Smooth muscle cell (in vitro differentiated cells): ENCODE results near the gene KRTAP5-6. TPM values are rescaled to one million over a fixed set of nuclear protein-coding genes. Genes with fewer than 3 reads are reported as not detected.

ENCODE experiments used
- DNase-seq: peaks from one replicate; lab custom pipeline; 2025; ENCODE audit not compliant: unreplicated experiment; lab: John Stamatoyannopoulos, UW
- H2AFZ ChIP-seq: fragments of 200-600 bp; sonication (generic); 2 replicates; pipeline ENCODE4 v1.6.0; 2016; ENCODE audit warnings: antibody characterized with exemption, low read depth, mild to moderate bottlenecking
- H3F3A ChIP-seq: fragments of 200-600 bp; sonication (generic); 2 replicates; pipeline ENCODE4 v1.6.0; 2017; ENCODE audit warnings: antibody characterized with exemption, low read depth
- H3K27ac ChIP-seq: fragments of 200-600 bp; sonication (generic); 2 replicates; pipeline ENCODE4 v1.5.1; 2016; ENCODE audit warnings: low read depth, mild to moderate bottlenecking
- H3K27me3 ChIP-seq: fragments of 200-600 bp; sonication (generic); 2 replicates; pipeline ENCODE4 v1.6.1; 2016; ENCODE audit warnings: low read depth, mild to moderate bottlenecking
- H3K36me3 ChIP-seq: fragments of 200-600 bp; sonication (generic); 2 replicates; pipeline ENCODE4 v1.5.1; 2016; ENCODE audit warnings: low read depth
- H3K4me1 ChIP-seq: fragments of 200-600 bp; sonication (generic); 2 replicates; pipeline ENCODE4 v1.5.1; 2016; ENCODE audit warnings: low read depth
- H3K4me2 ChIP-seq: fragments of 200-600 bp; sonication (generic); 2 replicates; pipeline ENCODE4 v1.6.0; 2016; ENCODE audit warnings: mild to moderate bottlenecking
- H3K4me3 ChIP-seq: fragments of 200-600 bp; sonication (generic); 2 replicates; pipeline ENCODE4 v1.5.1; 2016; ENCODE audit warnings: mild to moderate bottlenecking
- H3K79me2 ChIP-seq: fragments of 200-600 bp; sonication (generic); 2 replicates; pipeline ENCODE4 v1.6.0; 2016; ENCODE audit warnings: low read depth, mild to moderate bottlenecking
- H3K9ac ChIP-seq: fragments of 200-600 bp; sonication (generic); 2 replicates; pipeline ENCODE4 v1.6.0; 2016; ENCODE audit warnings: low read depth
- H3K9me3 ChIP-seq: fragments of 200-600 bp; sonication (generic); replicated peaks from 2 replicates; pipeline ENCODE4 v1.5.1; 2016; ENCODE audit warnings: low read depth
- H4K20me1 ChIP-seq: fragments of 200-600 bp; sonication (generic); 2 replicates; pipeline ENCODE4 v1.6.0; 2016; ENCODE audit warnings: low read depth
- WGBS: methylation state at CpG from one replicate; pipeline ENCODE4 v1.1.7; 2016; ENCODE audit warnings: low lambda C conversion rate; 5-methylcytosine and 5-hydroxymethylcytosine counted together
- polyA plus RNA-seq: library from polyadenylated mRNA; unstranded; fragments of >200 nt; fragmentation: Nextera tagmentation; extraction: Ambion mirVana; gene quantifications from 2 replicates; pipeline ENCODE4 v1.2.1, GENCODE V29; 2016
- total RNA-seq: library from RNA; depleted of rRNA; stranded (reverse); fragments of >200 nt; gene quantifications from 2 replicates; pipeline ENCODE4 v1.2.3, GENCODE V29; 2014
- TF ChIP-seq, protein P1 (sequence below): fragments of 200-600 bp; sonication (generic); IDR thresholded peaks from 2 replicates; pipeline ENCODE4 v1.5.1; 2017; ENCODE audit warnings: borderline replicate concordance, mild to moderate bottlenecking, antibody characterized with exemption; ENCODE audit not compliant: insufficient read depth, poor library complexity, severe bottlenecking

KRTAP5-6 gene
- total and polyA plus RNA-seq, 2 experiments from 2014 or later: not detected

DNA sequence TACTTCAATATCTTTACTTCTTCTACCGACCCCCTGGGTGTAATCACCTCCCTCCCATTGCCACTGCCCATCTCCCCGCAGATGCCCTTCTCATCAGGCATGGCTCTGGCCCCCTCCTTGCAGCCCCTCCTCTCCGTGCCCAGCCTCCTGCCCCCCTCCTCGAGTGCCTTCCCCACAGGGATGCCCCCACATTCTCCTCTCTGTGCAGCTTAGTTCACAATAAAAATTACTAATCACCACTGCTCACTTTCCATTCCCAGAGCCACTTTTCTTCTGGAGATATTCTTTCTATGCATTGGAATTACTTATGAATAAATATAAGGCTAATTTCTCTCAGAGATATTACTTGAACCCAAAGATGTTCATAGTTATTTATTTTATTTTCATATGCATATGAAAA lies 31.3 kb downstream of the KRTAP5-6 start:
- Histone ChIP-seq H3K36me3 (no peaks in the 10 kb centered on the region), H3K27ac (no peak overlapping the region), H3K4me3 (no peak overlapping the region), H2AFZ (no peak overlapping the region), H3K27me3 (no peaks in the 10 kb centered on the region), H3K4me2 (no peak overlapping the region), H3K79me2 (no peaks in the 10 kb centered on the region), H3K9ac (no peak overlapping the region), H3K4me1 (no peaks in the 10 kb centered on the region), H3F3A (no peaks in the 10 kb centered on the region), H4K20me1 (no peaks in the 10 kb centered on the region), H3K9me3 (no peaks in the 10 kb centered on the region)
- WGBS: 74% methylated on average over 4 of the region's 4 CpGs
- TF ChIP-seq, protein P1, sequence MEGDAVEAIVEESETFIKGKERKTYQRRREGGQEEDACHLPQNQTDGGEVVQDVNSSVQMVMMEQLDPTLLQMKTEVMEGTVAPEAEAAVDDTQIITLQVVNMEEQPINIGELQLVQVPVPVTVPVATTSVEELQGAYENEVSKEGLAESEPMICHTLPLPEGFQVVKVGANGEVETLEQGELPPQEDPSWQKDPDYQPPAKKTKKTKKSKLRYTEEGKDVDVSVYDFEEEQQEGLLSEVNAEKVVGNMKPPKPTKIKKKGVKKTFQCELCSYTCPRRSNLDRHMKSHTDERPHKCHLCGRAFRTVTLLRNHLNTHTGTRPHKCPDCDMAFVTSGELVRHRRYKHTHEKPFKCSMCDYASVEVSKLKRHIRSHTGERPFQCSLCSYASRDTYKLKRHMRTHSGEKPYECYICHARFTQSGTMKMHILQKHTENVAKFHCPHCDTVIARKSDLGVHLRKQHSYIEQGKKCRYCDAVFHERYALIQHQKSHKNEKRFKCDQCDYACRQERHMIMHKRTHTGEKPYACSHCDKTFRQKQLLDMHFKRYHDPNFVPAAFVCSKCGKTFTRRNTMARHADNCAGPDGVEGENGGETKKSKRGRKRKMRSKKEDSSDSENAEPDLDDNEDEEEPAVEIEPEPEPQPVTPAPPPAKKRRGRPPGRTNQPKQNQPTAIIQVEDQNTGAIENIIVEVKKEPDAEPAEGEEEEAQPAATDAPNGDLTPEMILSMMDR: no peak
- DNase-seq: no peak

DNA sequence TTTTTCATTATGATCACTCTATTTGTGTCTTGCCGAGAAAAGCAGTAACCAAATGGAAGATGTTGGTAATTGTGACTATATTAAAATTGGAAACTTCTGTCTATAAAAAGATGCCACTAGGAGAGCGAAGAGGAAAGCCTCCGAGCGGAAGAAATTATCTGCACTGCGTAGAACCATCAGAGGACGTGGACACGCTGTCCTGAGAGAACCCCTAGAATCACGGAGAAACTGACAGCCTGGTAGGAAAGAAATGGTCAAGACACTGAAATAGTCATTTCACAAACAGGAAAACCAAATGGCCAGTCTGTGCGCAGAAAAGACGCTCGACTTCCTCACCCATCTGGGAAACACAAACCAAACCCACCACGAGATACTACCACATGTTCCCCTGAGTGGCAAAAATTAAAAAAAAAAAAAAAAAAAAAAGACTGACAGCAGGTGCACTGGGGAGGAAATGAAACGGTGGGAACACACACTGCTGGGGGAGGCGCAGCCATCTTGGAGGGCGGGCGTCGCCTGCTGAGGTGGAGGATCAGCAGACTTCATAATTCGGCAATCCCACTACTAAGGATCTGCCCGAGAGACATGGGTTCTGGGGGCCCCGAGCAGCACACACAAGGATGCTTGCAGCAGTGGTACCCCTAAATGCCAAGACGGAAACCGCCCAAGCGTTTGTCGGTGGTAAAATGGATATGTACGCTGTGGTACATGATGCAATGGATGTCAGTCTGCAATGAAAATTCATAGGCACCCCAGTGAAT lies 32.1 kb downstream of the KRTAP5-6 start:
- DNase-seq: no peak
- H3K27ac ChIP-seq: no peak overlapping the region
- no peak overlapping the region for H2AFZ ChIP-seq
- WGBS: 91% methylated on average over 25 of the region's 25 CpGs
- no peaks in the 10 kb centered on the region for H3K27me3 ChIP-seq
- H3K9ac ChIP-seq: no peak overlapping the region
- no peaks in the 10 kb centered on the region for H3F3A ChIP-seq
- no peaks in the 10 kb centered on the region for H3K4me1 ChIP-seq
- H3K4me3 ChIP-seq: no peak overlapping the region
- no peaks in the 10 kb centered on the region for H3K9me3 ChIP-seq
- H3K36me3 ChIP-seq: no peaks in the 10 kb centered on the region
- H3K4me2 ChIP-seq: no peak overlapping the region
- H3K79me2 ChIP-seq: no peaks in the 10 kb centered on the region
- H4K20me1 ChIP-seq: no peaks in the 10 kb centered on the region
- TF ChIP-seq, protein P1: no peak

DNA sequence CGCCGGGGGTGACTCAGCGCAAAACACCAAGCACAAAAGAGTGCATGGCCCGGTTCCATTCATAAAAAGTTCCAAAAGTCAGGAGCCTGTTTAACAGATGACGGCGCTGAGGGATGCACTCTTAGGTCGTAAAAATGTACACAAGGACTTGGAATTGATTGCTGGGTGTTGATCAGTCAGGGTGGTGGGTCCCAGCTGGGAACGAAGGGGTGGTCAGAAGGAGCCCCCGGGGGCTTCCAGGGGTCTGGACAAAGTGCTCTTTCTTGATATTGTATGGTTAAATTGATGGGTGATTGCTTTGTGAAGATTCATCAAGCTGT lies 32.7 kb downstream of the KRTAP5-6 start:
- Histone ChIP-seq H2AFZ (no peak overlapping the region), H3K4me3 (no peak overlapping the region), H3K79me2 (no peaks in the 10 kb centered on the region), H3K4me2 (no peak overlapping the region), H4K20me1 (no peaks in the 10 kb centered on the region), H3K4me1 (no peaks in the 10 kb centered on the region), H3K9me3 (no peaks in the 10 kb centered on the region), H3F3A (no peaks in the 10 kb centered on the region), H3K9ac (no peak overlapping the region), H3K27me3 (no peaks in the 10 kb centered on the region), H3K36me3 (no peaks in the 10 kb centered on the region), H3K27ac (no peak overlapping the region)
- no peak for DNase-seq
- 67% methylated on average over 9 of the region's 9 CpGs for WGBS
- TF ChIP-seq, protein P1: no peak

DNA sequence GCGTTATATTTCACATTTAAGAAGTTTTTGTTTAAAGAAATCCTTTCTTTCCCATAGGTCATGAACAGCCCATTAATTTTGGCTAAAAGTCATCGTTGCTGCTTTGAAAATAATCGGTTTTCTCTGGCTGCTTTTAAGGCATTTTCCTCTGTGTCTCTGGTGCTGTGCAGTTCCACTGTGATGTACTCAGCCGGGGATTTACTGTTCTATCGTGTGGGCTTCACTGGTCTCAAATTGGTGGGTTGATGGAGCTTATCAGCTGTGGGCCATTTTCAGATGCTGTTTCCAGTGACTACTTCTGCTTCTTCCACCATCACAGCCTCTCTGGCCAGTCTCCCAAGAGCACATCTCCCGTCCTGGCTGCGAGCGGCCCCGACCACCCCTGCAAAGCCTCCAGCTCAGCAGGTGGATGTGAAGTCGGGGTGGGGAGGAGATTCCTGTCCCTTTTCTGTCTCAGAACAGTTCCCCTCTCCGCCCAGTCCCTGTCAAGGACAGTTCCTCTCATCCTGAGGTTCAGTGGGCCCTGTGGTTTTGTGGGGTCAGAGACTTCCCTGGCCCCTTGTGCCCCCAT lies 33.1 kb downstream of the KRTAP5-6 start:
- H4K20me1 ChIP-seq: no peaks in the 10 kb centered on the region
- H3K79me2 ChIP-seq: no peaks in the 10 kb centered on the region
- WGBS: 70% methylated on average over 11 of the region's 11 CpGs
- TF ChIP-seq, protein P1: no peak
- no peaks in the 10 kb centered on the region for H3K4me1 ChIP-seq
- no peaks in the 10 kb centered on the region for H3F3A ChIP-seq
- no peaks in the 10 kb centered on the region for H3K27me3 ChIP-seq
- no peak overlapping the region for H3K4me3 ChIP-seq
- H3K9ac ChIP-seq: no peak overlapping the region
- H3K9me3 ChIP-seq: no peaks in the 10 kb centered on the region
- no peak for DNase-seq
- H3K36me3 ChIP-seq: no peaks in the 10 kb centered on the region
- H3K27ac ChIP-seq: no peak overlapping the region
- no peak overlapping the region for H3K4me2 ChIP-seq
- no peak overlapping the region for H2AFZ ChIP-seq
